HepG2 (cell line): ENCODE measurements around the gene FAM118B. TPM values are rescaled to one million over a fixed set of nuclear protein-coding genes. Genes with fewer than 3 reads are reported as not detected.

Experiments used
- DRAP1 ChIP-seq: IDR thresholded peaks from 2 replicates; pipeline ENCODE4 v1.6.1; 2016; ENCODE audit warnings: missing genetic modification reagents, missing compliant biosample characterization
- ETV5 ChIP-seq: IDR thresholded peaks from 2 replicates; pipeline ENCODE4 v1.6.1; 2018; ENCODE audit warnings: missing biosample characterization, missing genetic modification reagents, inconsistent platforms, borderline replicate concordance
- HMG20A ChIP-seq: IDR thresholded peaks from 2 replicates; pipeline ENCODE4 v1.6.1; 2016; ENCODE audit warnings: borderline replicate concordance
- HOXA3 ChIP-seq: sonication (generic); formaldehyde crosslinking; IDR thresholded peaks from 2 replicates; pipeline ENCODE4 v1.5.0; 2020; ENCODE audit warnings: missing genetic modification reagents
- NFYB ChIP-seq: sonication (generic); formaldehyde crosslinking; IDR thresholded peaks from 2 replicates; pipeline ENCODE4 v1.4.0; 2020; ENCODE audit warnings: missing genetic modification reagents
- PHF8 ChIP-seq: sonication (generic); formaldehyde crosslinking; IDR thresholded peaks from 2 replicates; pipeline ENCODE4 v1.5.0; 2020; ENCODE audit warnings: missing genetic modification reagents
- SNAI1 ChIP-seq: sonication (generic); formaldehyde crosslinking; IDR thresholded peaks from 2 replicates; pipeline ENCODE4 v1.5.0; 2020; ENCODE audit warnings: mild to moderate bottlenecking, missing genetic modification reagents, borderline replicate concordance
- ZNF460 ChIP-seq: sonication (generic); formaldehyde crosslinking; IDR thresholded peaks from 2 replicates; pipeline ENCODE4 v1.5.1; 2020; ENCODE audit warnings: missing genetic modification reagents, mild to moderate bottlenecking, borderline replicate concordance
- ZNF607 ChIP-seq: sonication (generic); formaldehyde crosslinking; IDR thresholded peaks from 2 replicates; pipeline ENCODE4 v1.5.1; 2020; ENCODE audit warnings: missing genetic modification reagents, mild to moderate bottlenecking, borderline replicate concordance
- ZNF609 ChIP-seq: sonication (generic); formaldehyde crosslinking; IDR thresholded peaks from 2 replicates; pipeline ENCODE4 v1.4.0; 2020; ENCODE audit warnings: mild to moderate bottlenecking, missing genetic modification reagents, borderline replicate concordance
- ZNF7 ChIP-seq: IDR thresholded peaks from 2 replicates; pipeline ENCODE4 v1.6.1; 2016; ENCODE audit warnings: missing biosample characterization, missing genetic modification reagents
- ZNF782 ChIP-seq: sonication (generic); formaldehyde crosslinking; IDR thresholded peaks from 2 replicates; pipeline ENCODE4 v1.4.0; 2020; ENCODE audit warnings: missing genetic modification reagents, mild to moderate bottlenecking, borderline replicate concordance
- polyA plus RNA-seq, 8 experiments: library from polyadenylated mRNA; depleted of rRNA in 3 of 8; stranded (reverse) in 7 of 8; unstranded in 1 of 8; fragments of >200 nt; fragmentation: Illumina TruSeq in 4 of 8; extraction: Trizol in 4 of 8; gene quantifications; 2 replicates each; pipeline versions ENCODE4 v1.2.1 to v1.2.3, GENCODE V29; 2011 to 2016; ENCODE audit warnings: low read depth in 4 of 8, missing spikeins in 1 of 8, mixed read lengths in 1 of 8; ENCODE audit not compliant: insufficient read depth in 1 of 8
- total RNA-seq, 5 experiments: library from RNA; depleted of rRNA; stranded (reverse); fragments of >200 nt; fragmentation: Illumina TruSeq; extraction: Trizol; gene quantifications; 2 replicates each; pipeline ENCODE4 v1.2.3, GENCODE V29; 2016; ENCODE audit warnings: low read depth in 1 of 5
- TF ChIP-seq, protein P1 (sequence below): sonication (generic); formaldehyde crosslinking; IDR thresholded peaks from 2 replicates; pipeline ENCODE4 v1.5.0; 2020; ENCODE audit warnings: missing genetic modification reagents, mild to moderate bottlenecking, borderline replicate concordance
- TF ChIP-seq, protein P2 (sequence below): sonication (generic); formaldehyde crosslinking; conservative IDR thresholded peaks from 2 replicates; pipeline ENCODE4 v1.4.0; 2020; ENCODE audit warnings: missing genetic modification reagents
- TF ChIP-seq, protein P3 (sequence below): sonication (generic); formaldehyde crosslinking; IDR thresholded peaks from 2 replicates; pipeline ENCODE4 v1.4.0; 2020; ENCODE audit warnings: missing genetic modification reagents, borderline replicate concordance

FAM118B gene
- total and polyA plus RNA-seq, 2 of the 13 experiments (the other 11 are each of a cell fraction or from before 2014, with no cell fraction given), result 10.2 to 25.7 TPM

- TF ChIP-seq, protein P1, sequence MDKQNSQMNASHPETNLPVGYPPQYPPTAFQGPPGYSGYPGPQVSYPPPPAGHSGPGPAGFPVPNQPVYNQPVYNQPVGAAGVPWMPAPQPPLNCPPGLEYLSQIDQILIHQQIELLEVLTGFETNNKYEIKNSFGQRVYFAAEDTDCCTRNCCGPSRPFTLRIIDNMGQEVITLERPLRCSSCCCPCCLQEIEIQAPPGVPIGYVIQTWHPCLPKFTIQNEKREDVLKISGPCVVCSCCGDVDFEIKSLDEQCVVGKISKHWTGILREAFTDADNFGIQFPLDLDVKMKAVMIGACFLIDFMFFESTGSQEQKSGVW (CRISPR knock-in tag), result no peak
- TF ChIP-seq ZNF460 (no peak), ZNF7 (CRISPR knock-in tag) (no peak), SNAI1 (no peak), ZNF607 (no peak), NFYB (CRISPR knock-in tag) (peak; percentile 49), HMG20A (peak; percentile 53; the same call in 1 of the 2 replicates), HOXA3 (CRISPR knock-in tag) (peak; percentile 85), ZNF782 (CRISPR knock-in tag) (peak; percentile 73; the same call in 1 of the 2 replicates), PHF8 (CRISPR knock-in tag) (peak; percentile 58), ZNF609 (CRISPR knock-in tag) (peak; percentile 87), ETV5 (peak; percentile 97), DRAP1 (CRISPR knock-in tag) (peak; percentile 72)
- TF ChIP-seq, protein P2, sequence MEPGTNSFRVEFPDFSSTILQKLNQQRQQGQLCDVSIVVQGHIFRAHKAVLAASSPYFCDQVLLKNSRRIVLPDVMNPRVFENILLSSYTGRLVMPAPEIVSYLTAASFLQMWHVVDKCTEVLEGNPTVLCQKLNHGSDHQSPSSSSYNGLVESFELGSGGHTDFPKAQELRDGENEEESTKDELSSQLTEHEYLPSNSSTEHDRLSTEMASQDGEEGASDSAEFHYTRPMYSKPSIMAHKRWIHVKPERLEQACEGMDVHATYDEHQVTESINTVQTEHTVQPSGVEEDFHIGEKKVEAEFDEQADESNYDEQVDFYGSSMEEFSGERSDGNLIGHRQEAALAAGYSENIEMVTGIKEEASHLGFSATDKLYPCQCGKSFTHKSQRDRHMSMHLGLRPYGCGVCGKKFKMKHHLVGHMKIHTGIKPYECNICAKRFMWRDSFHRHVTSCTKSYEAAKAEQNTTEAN (CRISPR knock-in tag), result peak; percentile 82
- TF ChIP-seq, protein P3, sequence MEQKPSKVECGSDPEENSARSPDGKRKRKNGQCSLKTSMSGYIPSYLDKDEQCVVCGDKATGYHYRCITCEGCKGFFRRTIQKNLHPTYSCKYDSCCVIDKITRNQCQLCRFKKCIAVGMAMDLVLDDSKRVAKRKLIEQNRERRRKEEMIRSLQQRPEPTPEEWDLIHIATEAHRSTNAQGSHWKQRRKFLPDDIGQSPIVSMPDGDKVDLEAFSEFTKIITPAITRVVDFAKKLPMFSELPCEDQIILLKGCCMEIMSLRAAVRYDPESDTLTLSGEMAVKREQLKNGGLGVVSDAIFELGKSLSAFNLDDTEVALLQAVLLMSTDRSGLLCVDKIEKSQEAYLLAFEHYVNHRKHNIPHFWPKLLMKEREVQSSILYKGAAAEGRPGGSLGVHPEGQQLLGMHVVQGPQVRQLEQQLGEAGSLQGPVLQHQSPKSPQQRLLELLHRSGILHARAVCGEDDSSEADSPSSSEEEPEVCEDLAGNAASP (CRISPR knock-in tag), result peak; percentile 84; the same call in 1 of the 2 replicates
These were observed 22.3 kb upstream of the FAM118B start (continued) for GRCh38 chr11:126189109-126189929.
